HEK293T (cell line): Measurements from ENCODE around the gene JOSD2.

ENCODE experiments used
- CTCF ChIA-PET: fragments of 350-600 bp; formaldehyde crosslinking; extraction: SDS; loops from one replicate; lab custom pipeline; 2021; ENCODE audit warnings: antibody characterized with exemption, inconsistent platforms; lab: Yijun Ruan, JAX
- POLR2A ChIA-PET: fragments of 350-600 bp; formaldehyde crosslinking; extraction: SDS; loops from one replicate; lab custom pipeline; 2020; ENCODE audit warnings: antibody characterized with exemption, inconsistent platforms; lab: Yijun Ruan, JAX
- DNase-seq: peaks from one replicate; pipeline ENCODE4 v3.0.0; 2012; ENCODE audit warnings: mixed read lengths; ENCODE audit errors: extremely low spot score
- ARNT ChIP-seq: fragments of 450-650 bp; IDR thresholded peaks from 2 replicates; pipeline ENCODE4 v1.6.1; 2017; ENCODE audit warnings: mild to moderate bottlenecking
- BHLHE40 ChIP-seq: fragments of 450-650 bp; IDR thresholded peaks from 2 replicates; pipeline ENCODE4 v1.6.1; 2016; ENCODE audit warnings: mild to moderate bottlenecking, moderate library complexity, borderline replicate concordance
- CTBP1 ChIP-seq: fragments of 450-650 bp; IDR thresholded peaks from 2 replicates; pipeline ENCODE4 v1.6.1; 2016; ENCODE audit warnings: borderline replicate concordance
- ELF4 ChIP-seq: fragments of 450-650 bp; IDR thresholded peaks from 2 replicates; pipeline ENCODE4 v1.6.1; 2017; ENCODE audit warnings: antibody characterized with exemption
- FOXA1 ChIP-seq: fragments of 450-650 bp; IDR thresholded peaks from 2 replicates; pipeline ENCODE4 v1.6.1; 2016; ENCODE audit warnings: mild to moderate bottlenecking
- FOXK2 ChIP-seq: fragments of 450-650 bp; IDR thresholded peaks from 2 replicates; pipeline ENCODE4 v1.6.1; 2016; ENCODE audit warnings: mild to moderate bottlenecking
- FOXM1 ChIP-seq: fragments of 450-650 bp; IDR thresholded peaks from 2 replicates; pipeline ENCODE4 v1.6.1; 2017; ENCODE audit warnings: mild to moderate bottlenecking, borderline replicate concordance
- HDGF ChIP-seq: fragments of 450-650 bp; IDR thresholded peaks from 2 replicates; pipeline ENCODE4 v1.6.1; 2017; ENCODE audit warnings: antibody characterized with exemption, borderline replicate concordance
- L3MBTL2 ChIP-seq: fragments of 450-650 bp; conservative IDR thresholded peaks from 2 replicates; pipeline ENCODE4 v1.6.1; 2016; ENCODE audit warnings: mild to moderate bottlenecking
- LEF1 ChIP-seq: fragments of 450-650 bp; IDR thresholded peaks from 2 replicates; pipeline ENCODE4 v1.6.1; 2017; ENCODE audit warnings: mild to moderate bottlenecking, borderline replicate concordance
- NFRKB ChIP-seq: fragments of 450-650 bp; IDR thresholded peaks from 2 replicates; pipeline ENCODE4 v1.6.1; 2016; ENCODE audit warnings: mild to moderate bottlenecking, moderate library complexity
- SP1 ChIP-seq: fragments of 450-650 bp; IDR thresholded peaks from 2 replicates; pipeline ENCODE4 v1.6.1; 2017
- SUZ12 ChIP-seq: fragments of 450-650 bp; IDR thresholded peaks from 2 replicates; pipeline ENCODE4 v1.6.1; 2016; ENCODE audit warnings: mild to moderate bottlenecking
- TARDBP ChIP-seq: fragments of 450-650 bp; IDR thresholded peaks from 2 replicates; pipeline ENCODE4 v1.6.1; 2016
- ZNF384 ChIP-seq: fragments of 450-650 bp; IDR thresholded peaks from 2 replicates; pipeline ENCODE4 v1.6.1; 2016
- TF ChIP-seq, protein P1 (sequence below): fragments of 450-650 bp; IDR thresholded peaks from 2 replicates; pipeline ENCODE4 v1.6.1; 2016

The JOSD2 gene

GRCh38 chr19:50490991-50491472, 20.0 kb downstream of the JOSD2 start:
- ChIA-PET CTCF (no interaction called here), POLR2A (no interaction called here)
- TF ChIP-seq NFRKB (no peak), CTBP1 (no peak), FOXA1 (no peak), TARDBP (no peak), FOXK2 (no peak), ELF4 (no peak), SUZ12 (no peak)
- no peak for DNase-seq

GRCh38 chr19:50490411-50490811, 20.6 kb downstream of the JOSD2 start:
- no peak for TF ChIP-seq ELF4
- no peak for TF ChIP-seq BHLHE40
- TF ChIP-seq CTBP1 = no peak
- TF ChIP-seq L3MBTL2 = no peak
- no peak for TF ChIP-seq FOXK2
- no peak for TF ChIP-seq FOXM1
- TF ChIP-seq NFRKB = no peak
- no peak for TF ChIP-seq SUZ12
- no peak for TF ChIP-seq FOXA1
- no peak for TF ChIP-seq LEF1
- TF ChIP-seq, protein P1, sequence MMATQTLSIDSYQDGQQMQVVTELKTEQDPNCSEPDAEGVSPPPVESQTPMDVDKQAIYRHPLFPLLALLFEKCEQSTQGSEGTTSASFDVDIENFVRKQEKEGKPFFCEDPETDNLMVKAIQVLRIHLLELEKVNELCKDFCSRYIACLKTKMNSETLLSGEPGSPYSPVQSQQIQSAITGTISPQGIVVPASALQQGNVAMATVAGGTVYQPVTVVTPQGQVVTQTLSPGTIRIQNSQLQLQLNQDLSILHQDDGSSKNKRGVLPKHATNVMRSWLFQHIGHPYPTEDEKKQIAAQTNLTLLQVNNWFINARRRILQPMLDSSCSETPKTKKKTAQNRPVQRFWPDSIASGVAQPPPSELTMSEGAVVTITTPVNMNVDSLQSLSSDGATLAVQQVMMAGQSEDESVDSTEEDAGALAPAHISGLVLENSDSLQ = no peak
- no peak for DNase-seq
- ChIA-PET POLR2A (no interaction called here), CTCF (no interaction called here)

DNA sequence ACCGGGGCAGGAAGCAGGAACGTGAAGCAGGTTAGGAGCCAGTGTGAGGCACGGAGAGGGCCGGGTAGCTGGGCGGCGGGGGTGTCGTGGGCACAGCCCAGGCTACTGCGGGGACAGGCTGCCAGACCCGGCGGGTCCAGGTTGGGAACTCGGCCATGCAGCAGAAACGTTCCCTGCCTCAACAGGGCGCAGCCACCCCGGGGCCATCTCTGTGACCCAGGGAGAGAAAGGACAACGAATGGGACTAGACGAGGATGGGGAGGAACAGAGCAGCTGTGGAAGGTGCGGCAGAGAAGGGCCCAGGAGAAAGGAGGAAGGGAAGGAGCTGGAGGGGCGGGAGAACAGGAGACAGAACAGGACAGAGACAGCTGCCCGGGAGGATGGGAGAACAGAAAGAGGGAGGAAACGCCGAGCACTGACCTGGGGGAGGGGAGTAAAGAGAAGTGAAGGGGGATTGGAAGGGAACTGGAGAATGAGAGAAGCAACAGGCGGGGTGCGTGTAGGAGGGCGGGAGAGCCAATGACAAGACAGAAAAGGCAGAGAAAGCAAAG, 21.5 kb downstream of the JOSD2 start:
- CTCF ChIA-PET = interaction anchor here (0.7 kb wide), 1 partner anchor 10 kb away, joined by 3 read pairs; no protein-coding TSS in a partner anchor
- no peak for DNase-seq
- TF ChIP-seq SP1 (no peak), BHLHE40 (no peak), SUZ12 (no peak), ARNT (no peak), FOXM1 (no peak)
- POLR2A ChIA-PET = no interaction called here

- no peak for TF ChIP-seq SUZ12
- TF ChIP-seq NFRKB = no peak
- TF ChIP-seq CTBP1 = no peak
- no peak for TF ChIP-seq BHLHE40
- no peak for TF ChIP-seq ELF4
- no peak for TF ChIP-seq LEF1
- TF ChIP-seq FOXK2 = no peak
- TF ChIP-seq ZNF384 = no peak
- TF ChIP-seq ARNT = no peak
- no peak for TF ChIP-seq FOXA1
- TF ChIP-seq FOXM1 = no peak
- TF ChIP-seq HDGF = no peak
- TF ChIP-seq TARDBP = no peak
- ChIA-PET POLR2A (no interaction called here), CTCF (interaction anchor here (0.6 to 1.0 kb wide), 2 partner anchors 10 to 99 kb away, joined by 3 read pairs; no protein-coding TSS in a partner anchor)
- DNase-seq = no peak
Measured at GRCh38 chr19:50488389-50489194, 22.4 kb downstream of the JOSD2 start.

- CTCF ChIA-PET = no interaction called here
- POLR2A ChIA-PET = no interaction called here
- TF ChIP-seq HDGF = no peak
- no peak for TF ChIP-seq LEF1
- no peak for TF ChIP-seq NFRKB
- TF ChIP-seq, protein P1 = no peak
- TF ChIP-seq L3MBTL2 = no peak
- TF ChIP-seq TARDBP = no peak
- TF ChIP-seq ELF4 = no peak
- TF ChIP-seq ARNT = no peak
- no peak for TF ChIP-seq FOXM1
- no peak for TF ChIP-seq BHLHE40
- TF ChIP-seq FOXK2 = no peak
- DNase-seq = peak; percentile 61
Measured at GRCh38 chr19:50486823-50487515, 24.0 kb downstream of the JOSD2 start.

GRCh38 chr19:50485284-50485955, 25.6 kb downstream of the JOSD2 start:
- ChIA-PET CTCF (no interaction called here), POLR2A (no interaction called here)
- DNase-seq = no peak

More at GRCh38 chr19:50485284-50485955, 25.6 kb downstream of the JOSD2 start:
- TF ChIP-seq FOXM1 (no peak), HDGF (no peak), NFRKB (no peak), LEF1 (no peak), CTBP1 (no peak), SUZ12 (no peak), SP1 (no peak), ZNF384 (no peak), BHLHE40 (no peak), L3MBTL2 (no peak), ARNT (no peak), TARDBP (no peak), FOXA1 (no peak), ELF4 (no peak)
- TF ChIP-seq, protein P1 = no peak
